Urinary bladder (tissue), 4 donors: ENCODE data around the gene VASP. TPM values are rescaled to one million over a fixed set of nuclear protein-coding genes. Genes with fewer than 3 reads are reported as not detected.

Experiments used
- DNase-seq: peaks from one replicate; pipeline ENCODE4 v3.0.0-alpha.2; 2015; ENCODE audit errors: extremely low spot score
- H3K27ac ChIP-seq: one replicate; pipeline ENCODE4 v1.5.1; 2013; ENCODE audit warnings: low read depth, mild to moderate bottlenecking, moderate library complexity
- H3K36me3 ChIP-seq: one replicate; pipeline ENCODE4 v1.6.1; 2013; ENCODE audit warnings: mild to moderate bottlenecking, moderate library complexity; ENCODE audit not compliant: insufficient read depth
- H3K4me1 ChIP-seq: one replicate; pipeline ENCODE4 v1.6.1; 2013; ENCODE audit warnings: mild to moderate bottlenecking, moderate library complexity; ENCODE audit not compliant: insufficient read depth
- H3K4me3 ChIP-seq: one replicate; pipeline ENCODE4 v1.5.1; 2013; ENCODE audit warnings: low read depth, low read length
- WGBS: extraction: QIAGEN DNeasy Blood & Tissue Kit; methylation state at CpG from one replicate; pipeline ENCODE4 v1.1.7; 2013; 5-methylcytosine and 5-hydroxymethylcytosine counted together
- polyA plus RNA-seq: library from polyadenylated mRNA; stranded (reverse); fragments of 200-250 nt; gene quantifications from one replicate; pipeline ENCODE4 v1.2.3, GENCODE V29; 2013
- total RNA-seq: library from RNA; depleted of rRNA; stranded (reverse); fragments of >200 nt; gene quantifications from one replicate; pipeline ENCODE4 v1.2.3, GENCODE V29; 2014
- donor health status: healthy with polysubstance abuse.
- donor health status: healthy.

Gene VASP
- total and polyA plus RNA-seq, 2 donors, result 42.6 to 174 TPM

- no peak overlapping the region for H3K4me3 ChIP-seq
- DNase-seq, result no peak
- 80% methylated on average over 24 of the region's 24 CpGs for WGBS
- no peak overlapping the region for H3K27ac ChIP-seq
- peaks cover 3% of the 10 kb centered on the region for H3K36me3 ChIP-seq
- H3K4me1 ChIP-seq, result no peaks in the 10 kb centered on the region
Observed at GRCh38 chr19:45522010-45522941, 15.0 kb downstream of the VASP start.

GRCh38 chr19:45523642-45524256 is 16.5 kb downstream of the VASP start:
- peak; percentile 77 for DNase-seq
- no peaks in the 10 kb centered on the region for H3K4me1 ChIP-seq
- 72% methylated on average over 9 of the region's 9 CpGs for WGBS
- no peak overlapping the region for H3K27ac ChIP-seq
- H3K4me3 ChIP-seq, result no peak overlapping the region
- H3K36me3 ChIP-seq, result peaks cover 3% of the 10 kb centered on the region

- H3K4me1 ChIP-seq, result no peaks in the 10 kb centered on the region
- DNase-seq, result no peak
- WGBS, result 90% methylated on average over 15 of the region's 15 CpGs
- H3K4me3 ChIP-seq, result no peak overlapping the region
- H3K27ac ChIP-seq, result no peak overlapping the region
- H3K36me3 ChIP-seq, result peaks cover 3% of the 10 kb centered on the region
Observed at GRCh38 chr19:45524575-45525129, 17.4 kb downstream of the VASP start.

GRCh38 chr19:45526143-45526542 is 18.9 kb downstream of the VASP start:
- 68% methylated on average over 9 of the region's 9 CpGs for WGBS
- no peak overlapping the region for H3K27ac ChIP-seq
- no peak for DNase-seq
- H3K4me3 ChIP-seq, result no peak overlapping the region
- H3K4me1 ChIP-seq, result no peaks in the 10 kb centered on the region
- peaks cover 3% of the 10 kb centered on the region for H3K36me3 ChIP-seq

GRCh38 chr19:45526971-45527370 is 19.7 kb downstream of the VASP start:
- no peak for DNase-seq
- no peaks in the 10 kb centered on the region for H3K4me1 ChIP-seq
- 89% methylated on average over 4 of the region's 4 CpGs for WGBS
- peaks cover 3% of the 10 kb centered on the region for H3K36me3 ChIP-seq
- H3K27ac ChIP-seq, result no peak overlapping the region
- no peak overlapping the region for H3K4me3 ChIP-seq

GRCh38 chr19:45527731-45528130 is 20.5 kb downstream of the VASP start:
- Histone ChIP-seq H3K36me3 (peaks cover 1% of the 10 kb centered on the region), H3K4me1 (no peaks in the 10 kb centered on the region), H3K4me3 (no peak overlapping the region), H3K27ac (no peak overlapping the region)
- 67% methylated on average over 15 of the region's 15 CpGs for WGBS
- DNase-seq, result no peak

GRCh38 chr19:45528149-45528743 is 21.0 kb downstream of the VASP start:
- DNase-seq, result no peak
- WGBS, result 22% methylated on average over 17 of the region's 17 CpGs
- Histone ChIP-seq H3K4me3 (no peak overlapping the region), H3K4me1 (no peaks in the 10 kb centered on the region), H3K27ac (no peak overlapping the region), H3K36me3 (no peaks in the 10 kb centered on the region)

- Histone ChIP-seq H3K4me3 (peak overlapping the region; percentile 14), H3K4me1 (no peaks in the 10 kb centered on the region), H3K27ac (no peak overlapping the region), H3K36me3 (no peaks in the 10 kb centered on the region)
- WGBS, result 5% methylated on average over 49 of the region's 49 CpGs
- no peak for DNase-seq
Observed at GRCh38 chr19:45528744-45529419, 21.6 kb downstream of the VASP start.

- WGBS, result 32% methylated on average over 14 of the region's 14 CpGs
- H3K4me1 ChIP-seq, result no peaks in the 10 kb centered on the region
Observed at GRCh38 chr19:45529420-45529785, 22.1 kb downstream of the VASP start.

GRCh38 chr19:45531349-45531748 is 24.1 kb downstream of the VASP start:
- no peak overlapping the region for H3K4me3 ChIP-seq
- 98% methylated on average over 1 of the region's 1 CpG for WGBS
- no peaks in the 10 kb centered on the region for H3K4me1 ChIP-seq
- DNase-seq, result no peak
- H3K36me3 ChIP-seq, result no peaks in the 10 kb centered on the region
- no peak overlapping the region for H3K27ac ChIP-seq

More at GRCh38 chr19:45529420-45529785, 22.1 kb downstream of the VASP start:
- Histone ChIP-seq H3K36me3 (no peaks in the 10 kb centered on the region), H3K4me3 (no peak overlapping the region), H3K27ac (no peak overlapping the region)
- no peak for DNase-seq

GRCh38 chr19:45539459-45539858 is 32.2 kb downstream of the VASP start:
- WGBS, result 92% methylated on average over 9 of the region's 9 CpGs

GRCh38 chr19:45542234-45542668 is 35.0 kb downstream of the VASP start:
- H3K27ac ChIP-seq, result no peak overlapping the region
- H3K4me3 ChIP-seq, result no peak overlapping the region
- no peaks in the 10 kb centered on the region for H3K4me1 ChIP-seq
- WGBS, result 67% methylated on average over 7 of the region's 7 CpGs
- DNase-seq, result no peak
- no peaks in the 10 kb centered on the region for H3K36me3 ChIP-seq

More at GRCh38 chr19:45539459-45539858, 32.2 kb downstream of the VASP start:
- no peaks in the 10 kb centered on the region for H3K36me3 ChIP-seq
- H3K27ac ChIP-seq, result no peak overlapping the region
- H3K4me1 ChIP-seq, result no peaks in the 10 kb centered on the region
- no peak for DNase-seq
- no peak overlapping the region for H3K4me3 ChIP-seq

- WGBS, result 91% methylated on average over 10 of the region's 10 CpGs
- Histone ChIP-seq H3K4me3 (no peak overlapping the region), H3K27ac (no peak overlapping the region), H3K4me1 (no peaks in the 10 kb centered on the region), H3K36me3 (no peaks in the 10 kb centered on the region)
- no peak for DNase-seq
Observed at GRCh38 chr19:45547211-45547770, 40.0 kb downstream of the VASP start.
